MM.1S (cell line): ENCODE data around the gene PLD3.

Experiments
- DNase-seq: peaks from one replicate; pipeline ENCODE4 v3.0.0-alpha.2; 2015
- H2AFZ ChIP-seq: fragments of 300-600 bp; sonication (generic); 2 replicates; pipeline ENCODE4 v1.6.0; 2016; ENCODE audit warnings: antibody characterized with exemption, low read length
- H3F3A ChIP-seq: fragments of 300-600 bp; sonication (generic); 2 replicates; pipeline ENCODE4 v1.6.1; 2016; ENCODE audit warnings: mild to moderate bottlenecking, antibody characterized with exemption, low read length, moderate library complexity, mixed read lengths; ENCODE audit not compliant: insufficient read depth
- H3K27ac ChIP-seq: fragments of 300-600 bp; sonication (generic); 2 replicates; pipeline ENCODE4 v1.5.1; 2016; ENCODE audit warnings: mild to moderate bottlenecking, low read length
- H3K27me3 ChIP-seq: fragments of 300-600 bp; sonication (generic); replicated peaks from 2 replicates; pipeline ENCODE4 v1.6.0; 2016; ENCODE audit warnings: low read length; ENCODE audit not compliant: insufficient read depth
- H3K36me3 ChIP-seq: fragments of 300-600 bp; sonication (generic); replicated peaks from 2 replicates; pipeline ENCODE4 v1.6.1; 2016; ENCODE audit warnings: mild to moderate bottlenecking, low read length, mixed read lengths; ENCODE audit not compliant: insufficient read depth
- H3K4me1 ChIP-seq: fragments of 300-600 bp; sonication (generic); 2 replicates; pipeline ENCODE4 v1.6.1; 2016; ENCODE audit warnings: low read length, mixed read lengths
- H3K4me2 ChIP-seq: fragments of 300-600 bp; sonication (generic); 2 replicates; pipeline ENCODE4 v1.6.0; 2016; ENCODE audit warnings: low read depth, low read length
- H3K4me3 ChIP-seq: fragments of 300-600 bp; sonication (generic); 2 replicates; pipeline ENCODE4 v1.5.1; 2016; ENCODE audit warnings: low read length, mixed read lengths
- H3K79me2 ChIP-seq: fragments of 300-600 bp; sonication (generic); 2 replicates; pipeline ENCODE4 v1.6.1; 2016; ENCODE audit warnings: mixed run types, low read length, mixed read lengths
- H3K9ac ChIP-seq: fragments of 300-600 bp; sonication (generic); 2 replicates; pipeline ENCODE4 v1.6.1; 2016; ENCODE audit warnings: low read length, mixed read lengths
- H3K9me2 ChIP-seq: fragments of 300-600 bp; sonication (generic); replicated peaks from 2 replicates; pipeline ENCODE4 v1.6.1; 2016; ENCODE audit warnings: mild to moderate bottlenecking, low read length, mixed read lengths; ENCODE audit not compliant: insufficient read depth
- H3K9me3 ChIP-seq: fragments of 300-600 bp; sonication (generic); replicated peaks from 2 replicates; pipeline ENCODE4 v1.6.1; 2016; ENCODE audit warnings: mild to moderate bottlenecking, low read length, mixed read lengths; ENCODE audit not compliant: insufficient read depth
- H4K20me1 ChIP-seq: fragments of 300-600 bp; sonication (generic); 2 replicates; pipeline ENCODE4 v1.6.1; 2016; ENCODE audit warnings: mild to moderate bottlenecking, low read length, moderate library complexity, mixed read lengths; ENCODE audit not compliant: insufficient read depth
- CTCF ChIP-seq: fragments of 300-600 bp; sonication (generic); IDR thresholded peaks from 2 replicates; pipeline ENCODE4 v1.5.1; 2016; ENCODE audit warnings: antibody characterized with exemption, low read length, mixed read lengths
- EZH2 ChIP-seq: fragments of 300-600 bp; sonication (generic); optimal IDR thresholded peaks from 2 replicates; pipeline ENCODE3; 2017; ENCODE audit warnings: low read depth, mild to moderate bottlenecking, antibody characterized with exemption, low read length, mixed read lengths
- EZH2phosphoT487 ChIP-seq: fragments of 300-600 bp; sonication (generic); IDR thresholded peaks from 2 replicates; pipeline ENCODE4 v1.6.1; 2018; ENCODE audit warnings: antibody characterized with exemption, low read length

PLD3 gene

GRCh38 chr19:40303765-40304164 lies 44.7 kb upstream of the PLD3 start:
- H3K9me3 ChIP-seq, result no peaks in the 10 kb centered on the region
- H3K27ac ChIP-seq, result no peak overlapping the region
- H3K36me3 ChIP-seq, result no peaks in the 10 kb centered on the region
- no peak overlapping the region for H3K4me3 ChIP-seq
- no peaks in the 10 kb centered on the region for H3K79me2 ChIP-seq
- no peaks in the 10 kb centered on the region for H3K9me2 ChIP-seq
- no peaks in the 10 kb centered on the region for H3K4me1 ChIP-seq
- no peak for DNase-seq
- no peak overlapping the region for H3K9ac ChIP-seq
- H3K27me3 ChIP-seq, result no peaks in the 10 kb centered on the region
- TF ChIP-seq CTCF, result no peak
- no peak for TF ChIP-seq EZH2
- no peak for TF ChIP-seq EZH2phosphoT487
- H3F3A ChIP-seq, result no peaks in the 10 kb centered on the region
- no peak overlapping the region for H2AFZ ChIP-seq
- H3K4me2 ChIP-seq, result no peak overlapping the region
- no peaks in the 10 kb centered on the region for H4K20me1 ChIP-seq

DNA sequence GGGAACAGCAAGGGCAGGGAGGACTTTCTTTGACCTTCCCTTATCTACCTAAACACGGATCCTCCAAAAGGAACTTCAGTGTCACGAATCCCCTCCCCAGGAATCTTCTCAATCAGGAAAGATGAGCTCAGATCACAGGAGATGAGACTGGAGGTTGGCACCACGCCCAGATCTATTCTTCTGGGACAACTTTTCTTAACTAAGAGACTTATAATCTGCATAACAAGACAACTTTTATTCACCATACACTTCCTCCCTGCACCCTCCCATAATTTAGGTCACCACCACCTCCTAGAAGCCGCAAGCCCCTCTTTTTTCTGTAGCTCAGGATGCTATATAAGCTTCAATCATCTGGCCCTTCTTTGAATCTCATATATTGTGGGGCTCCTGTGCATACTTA lies 44.2 kb upstream of the PLD3 start:
- Histone ChIP-seq H3K9me2 (no peaks in the 10 kb centered on the region), H3K4me2 (no peak overlapping the region), H2AFZ (no peak overlapping the region), H3K9ac (no peak overlapping the region), H3K4me1 (no peaks in the 10 kb centered on the region), H3K9me3 (no peaks in the 10 kb centered on the region), H3K27me3 (no peaks in the 10 kb centered on the region), H3K79me2 (no peaks in the 10 kb centered on the region), H4K20me1 (no peaks in the 10 kb centered on the region), H3K36me3 (no peaks in the 10 kb centered on the region), H3K4me3 (no peak overlapping the region), H3K27ac (no peak overlapping the region), H3F3A (no peaks in the 10 kb centered on the region)
- no peak for DNase-seq
- TF ChIP-seq EZH2 (no peak), EZH2phosphoT487 (no peak), CTCF (no peak)

GRCh38 chr19:40305403-40305802 lies 43.1 kb upstream of the PLD3 start:
- Histone ChIP-seq H4K20me1 (no peaks in the 10 kb centered on the region), H3K4me1 (no peaks in the 10 kb centered on the region), H3K79me2 (no peaks in the 10 kb centered on the region), H2AFZ (no peak overlapping the region), H3K9me3 (no peaks in the 10 kb centered on the region), H3K9me2 (no peaks in the 10 kb centered on the region), H3K27ac (no peak overlapping the region), H3K4me2 (no peak overlapping the region), H3K9ac (no peak overlapping the region), H3K36me3 (no peaks in the 10 kb centered on the region), H3F3A (no peaks in the 10 kb centered on the region), H3K4me3 (no peak overlapping the region), H3K27me3 (no peaks in the 10 kb centered on the region)
- TF ChIP-seq EZH2phosphoT487 (no peak), CTCF (peak; percentile 77)
- DNase-seq, result peak; percentile 83

DNA sequence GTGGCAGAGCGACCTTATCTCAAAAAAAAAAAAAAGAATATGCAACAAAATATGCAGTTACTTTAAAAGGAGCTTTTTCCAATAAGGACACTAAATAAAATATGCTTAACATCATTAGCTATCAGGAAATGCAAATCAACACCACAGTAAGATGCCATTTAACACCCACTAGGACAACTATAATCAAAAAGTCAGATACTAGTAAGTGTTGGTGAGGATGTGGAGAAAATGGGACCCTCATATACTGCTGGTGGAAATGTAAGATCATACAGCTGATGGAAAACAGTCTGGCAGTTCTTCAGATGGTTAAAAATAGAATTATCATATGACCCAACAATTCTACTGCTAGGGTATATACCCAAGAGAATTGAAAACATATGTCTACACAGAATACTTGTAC lies 38.8 kb upstream of the PLD3 start:
- no peaks in the 10 kb centered on the region for H3K4me1 ChIP-seq
- no peak overlapping the region for H3K4me2 ChIP-seq
- no peaks in the 10 kb centered on the region for H3K9me2 ChIP-seq
- H3K27ac ChIP-seq, result no peak overlapping the region
- H3K27me3 ChIP-seq, result no peaks in the 10 kb centered on the region
- no peak for TF ChIP-seq CTCF
- no peak for TF ChIP-seq EZH2phosphoT487
- TF ChIP-seq EZH2, result no peak
- no peaks in the 10 kb centered on the region for H3K79me2 ChIP-seq
- no peaks in the 10 kb centered on the region for H3K9me3 ChIP-seq
- no peak overlapping the region for H3K4me3 ChIP-seq
- no peak for DNase-seq
- no peak overlapping the region for H3K9ac ChIP-seq
- no peaks in the 10 kb centered on the region for H3K36me3 ChIP-seq
- no peaks in the 10 kb centered on the region for H4K20me1 ChIP-seq
- no peaks in the 10 kb centered on the region for H3F3A ChIP-seq
- no peak overlapping the region for H2AFZ ChIP-seq
